HepG2 (cell line): Measurements from ENCODE around the gene CPEB3. TPM values are rescaled to one million over a fixed set of nuclear protein-coding genes. Genes with fewer than 3 reads are reported as not detected.
"Not testable (repeated sequence)": the region's sequence is repeated elsewhere in the genome, so short reads cannot be mapped to it uniquely, and the experiment has no call there.

ENCODE experiments used
- ATAC-seq: fragments of 200-7000 bp; cut with Tn5 transposase; 3 replicates; pipeline ENCODE4 v1.9.1; 2020; ENCODE audit warnings: mild to moderate bottlenecking, moderate library complexity
- BruUV-seq: library from RNA; stranded (reverse); fragments of 400-500 nt; replicated peaks from 2 replicates; lab custom pipeline; 2021; lab: Mats Ljungman, UMichigan
- CTCF ChIA-PET: fragments of 300-600 bp; formaldehyde crosslinking; extraction: SDS; loops from one replicate; lab custom pipeline; 2021; ENCODE audit warnings: low total read pairs, inconsistent platforms, low intra/inter-chr PET ratio; lab: Yijun Ruan, JAX
- POLR2A ChIA-PET: fragments of 350-600 bp; sonication (Branson Sonifier 250); formaldehyde crosslinking; loops from one replicate; lab custom pipeline; 2020; ENCODE audit warnings: antibody characterized with exemption, inconsistent platforms; lab: Yijun Ruan, JAX
- DNase-seq: peaks from one replicate; pipeline ENCODE4 v3.0.0-alpha.2; 2015; ENCODE audit warnings: low spot score
- FAIRE-seq: peaks from 3 replicates; lab custom pipeline; 2011; peaks lifted over from hg19 to GRCh38; lab: Jason Lieb, UNC
- H2AFZ ChIP-seq: one replicate; pipeline ENCODE4 v1.6.1; 2011; ENCODE audit warnings: low read length, inconsistent platforms
- H3K27ac ChIP-seq: fragments of 300-600 bp; 3 replicates; pipeline ENCODE4 v1.8.0; 2011; ENCODE audit warnings: mixed run types, mild to moderate bottlenecking, mixed read lengths, low read length, inconsistent platforms; ENCODE audit not compliant: insufficient read depth; ENCODE audit errors: extremely low read length
- H3K27me3 ChIP-seq, 2 experiments: fragments of 200-600 bp in 1 of 2; 2 replicates in 1 of 2; 3 replicates in 1 of 2; pipeline versions ENCODE4 v1.6.0 to v1.8.0; 2011; ENCODE audit warnings: low read length in 2 of 2, mild to moderate bottlenecking in 2 of 2, moderate library complexity in 2 of 2, inconsistent platforms in 1 of 2; ENCODE audit not compliant: insufficient read depth in 2 of 2, control insufficient read depth in 1 of 2
- H3K36me3 ChIP-seq, 2 experiments: fragments of 200-600 bp in 1 of 2; replicated peaks in 1 of 2; 2 replicates in 1 of 2; 3 replicates in 1 of 2; pipeline versions ENCODE4 v1.5.1 to v1.8.0; 2011; ENCODE audit warnings: low read length in 2 of 2, inconsistent platforms in 1 of 2; ENCODE audit not compliant: insufficient read depth in 2 of 2, control insufficient read depth in 1 of 2
- H3K4me1 ChIP-seq: 2 replicates; pipeline ENCODE4 v1.5.1; 2012; ENCODE audit warnings: low read length, inconsistent platforms; ENCODE audit not compliant: insufficient read depth
- H3K4me2 ChIP-seq: 2 replicates; pipeline ENCODE4 v1.6.0; 2011; ENCODE audit warnings: low read depth, low read length, inconsistent platforms
- H3K4me3 ChIP-seq, 3 experiments: fragments of 200-600 bp in 1 of 3; sonication (generic), shearing (Covaris generic) in 1 of 3; replicated peaks in 1 of 3; 2 replicates each; pipeline ENCODE4 v1.5.1; 2011 to 2016; ENCODE audit warnings: low read length in 3 of 3, inconsistent platforms in 2 of 3, low read depth in 2 of 3, mild to moderate bottlenecking in 2 of 3, control low read depth in 1 of 3, mixed read lengths in 1 of 3; ENCODE audit not compliant: insufficient read depth in 1 of 3
- H3K79me2 ChIP-seq: one replicate; pipeline ENCODE4 v1.6.1; 2011; ENCODE audit warnings: low read length, inconsistent platforms; ENCODE audit not compliant: insufficient read depth
- H3K9ac ChIP-seq: 2 replicates; pipeline ENCODE4 v1.6.0; 2011; ENCODE audit warnings: mild to moderate bottlenecking, low read depth, low read length, inconsistent platforms; ENCODE audit not compliant: insufficient read depth
- H3K9me3 ChIP-seq: 2 replicates; pipeline ENCODE4 v1.5.1; 2012; ENCODE audit warnings: mild to moderate bottlenecking, low read length
- H4K20me1 ChIP-seq: 2 replicates; pipeline ENCODE4 v1.6.0; 2011; ENCODE audit warnings: inconsistent platforms, mild to moderate bottlenecking, low read length, moderate library complexity; ENCODE audit not compliant: insufficient read depth
- STAG1 ChIP-seq: sonication (generic); formaldehyde crosslinking; IDR thresholded peaks from 2 replicates; pipeline ENCODE4 v1.4.0; 2020; ENCODE audit warnings: missing genetic modification reagents
- ZBTB38 ChIP-seq: sonication (generic); formaldehyde crosslinking; IDR thresholded peaks from 2 replicates; pipeline ENCODE4 v1.5.1; 2020; ENCODE audit warnings: mild to moderate bottlenecking, missing genetic modification reagents
- WGBS: methylation state at CpG from one replicate; pipeline ENCODE4 v1.1.6; 2017; ENCODE audit warnings: low lambda C conversion rate; 5-methylcytosine and 5-hydroxymethylcytosine counted together
- in situ Hi-C: cut with HindIII; loops from 2 replicates; pipeline ENCODE4 v1.10.0; 2017; ENCODE audit warnings: low pct_unique_long_range_greater_than_20kb; ENCODE audit not compliant: extremely low pct_ligation_motif_present
- intact Hi-C: fragments of 100-400 bp; cut with micrococcal nuclease; formaldehyde crosslinking; loops from one replicate; pipeline ENCODE4 v1.10.0; 2022; ENCODE audit not compliant: unreplicated experiment
- polyA plus RNA-seq, 8 experiments: library from polyadenylated mRNA; depleted of rRNA in 3 of 8; stranded (reverse) in 7 of 8; unstranded in 1 of 8; fragments of >200 nt; fragmentation: Illumina TruSeq in 4 of 8; extraction: Trizol in 4 of 8; gene quantifications; 2 replicates each; pipeline versions ENCODE4 v1.2.1 to v1.2.3, GENCODE V29; 2011 to 2016; ENCODE audit warnings: low read depth in 4 of 8, missing spikeins in 1 of 8, mixed read lengths in 1 of 8; ENCODE audit not compliant: insufficient read depth in 1 of 8
- total RNA-seq, 5 experiments: library from RNA; depleted of rRNA; stranded (reverse); fragments of >200 nt; fragmentation: Illumina TruSeq; extraction: Trizol; gene quantifications; 2 replicates each; pipeline ENCODE4 v1.2.3, GENCODE V29; 2016; ENCODE audit warnings: low read depth in 1 of 5
- TF ChIP-seq, protein P1 (sequence below): sonication (generic); formaldehyde crosslinking; IDR thresholded peaks from 2 replicates; pipeline ENCODE4 v1.5.0; 2020; ENCODE audit warnings: mild to moderate bottlenecking, missing genetic modification reagents, moderate library complexity

The CPEB3 gene
- total and polyA plus RNA-seq, 2 of the 13 experiments (the other 11 are each of a cell fraction or from before 2014, with no cell fraction given), result 0.66 to 0.70 TPM

DNA sequence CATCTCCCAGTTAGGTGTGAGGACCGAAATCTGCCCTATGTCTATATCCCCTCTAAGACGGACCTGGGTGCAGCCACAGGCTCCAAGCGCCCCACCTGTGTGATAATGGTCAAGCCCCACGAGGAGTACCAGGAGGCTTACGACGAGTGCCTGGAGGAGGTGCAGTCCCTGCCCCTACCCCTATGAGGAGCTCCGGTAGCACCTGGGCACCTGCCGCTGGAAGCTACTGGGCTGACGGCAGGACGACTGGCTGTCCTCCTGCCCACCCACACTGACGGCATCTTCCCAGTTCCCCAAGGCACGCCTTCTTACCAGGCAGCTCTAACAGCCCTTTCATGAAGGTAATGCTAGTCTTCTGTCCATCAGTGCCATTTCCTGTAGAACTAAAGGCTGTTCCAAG lies 74.3 kb downstream of the CPEB3 start:
- ATAC-seq, result peak; percentile 89
- H4K20me1 ChIP-seq, intact Hi-C loops, H3K36me3 ChIP-seq, DNase-seq, FAIRE-seq, in situ Hi-C loops, H3K79me2 ChIP-seq, H3K4me3 ChIP-seq, H3K4me1 ChIP-seq, H3K9ac ChIP-seq, H3K4me2 ChIP-seq, H2AFZ ChIP-seq, CTCF ChIA-PET, H3K9me3 ChIP-seq, H3K27me3 ChIP-seq, BruUV-seq, H3K27ac ChIP-seq: not testable (repeated sequence)
- POLR2A ChIA-PET, result interaction anchor here (0.7 kb wide), 1 partner anchor 24 kb away, joined by 3 read pairs; no protein-coding TSS in a partner anchor
- TF ChIP-seq, protein P1, sequence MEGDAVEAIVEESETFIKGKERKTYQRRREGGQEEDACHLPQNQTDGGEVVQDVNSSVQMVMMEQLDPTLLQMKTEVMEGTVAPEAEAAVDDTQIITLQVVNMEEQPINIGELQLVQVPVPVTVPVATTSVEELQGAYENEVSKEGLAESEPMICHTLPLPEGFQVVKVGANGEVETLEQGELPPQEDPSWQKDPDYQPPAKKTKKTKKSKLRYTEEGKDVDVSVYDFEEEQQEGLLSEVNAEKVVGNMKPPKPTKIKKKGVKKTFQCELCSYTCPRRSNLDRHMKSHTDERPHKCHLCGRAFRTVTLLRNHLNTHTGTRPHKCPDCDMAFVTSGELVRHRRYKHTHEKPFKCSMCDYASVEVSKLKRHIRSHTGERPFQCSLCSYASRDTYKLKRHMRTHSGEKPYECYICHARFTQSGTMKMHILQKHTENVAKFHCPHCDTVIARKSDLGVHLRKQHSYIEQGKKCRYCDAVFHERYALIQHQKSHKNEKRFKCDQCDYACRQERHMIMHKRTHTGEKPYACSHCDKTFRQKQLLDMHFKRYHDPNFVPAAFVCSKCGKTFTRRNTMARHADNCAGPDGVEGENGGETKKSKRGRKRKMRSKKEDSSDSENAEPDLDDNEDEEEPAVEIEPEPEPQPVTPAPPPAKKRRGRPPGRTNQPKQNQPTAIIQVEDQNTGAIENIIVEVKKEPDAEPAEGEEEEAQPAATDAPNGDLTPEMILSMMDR (CRISPR knock-in tag), result peak; percentile 42
- TF ChIP-seq ZBTB38 (CRISPR knock-in tag), result 0 out of 2 replicates have a peak, but pooled peaks have one; percentile 39
- TF ChIP-seq STAG1 (CRISPR knock-in tag), result peak; percentile 42
- WGBS, result 90% methylated on average over 11 of the region's 12 CpGs

DNA sequence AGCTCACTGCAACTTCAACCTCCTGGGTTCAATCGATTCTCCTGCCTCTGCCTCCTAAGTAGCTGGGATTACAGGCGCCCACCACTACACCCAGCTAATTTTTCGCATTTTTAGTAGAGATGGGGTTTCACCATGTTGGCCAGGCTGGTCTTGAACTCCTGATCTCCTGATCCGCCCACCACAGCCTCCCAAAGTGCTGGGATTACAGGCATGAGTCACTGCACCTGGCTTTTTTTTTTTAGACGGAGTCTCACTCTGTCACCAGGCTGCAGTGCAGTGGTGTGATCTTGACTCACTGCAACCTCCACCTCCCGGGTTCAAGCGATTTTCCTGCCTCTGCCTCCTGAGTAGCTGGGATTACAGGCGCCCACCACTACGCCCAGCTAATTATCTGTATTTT lies 75.7 kb downstream of the CPEB3 start:
- FAIRE-seq, H3K27ac ChIP-seq, H3K4me3 ChIP-seq, H2AFZ ChIP-seq, H3K36me3 ChIP-seq, H3K79me2 ChIP-seq, H3K4me2 ChIP-seq, H3K27me3 ChIP-seq, H3K9ac ChIP-seq, H4K20me1 ChIP-seq, BruUV-seq, CTCF ChIA-PET, H3K9me3 ChIP-seq, intact Hi-C loops, in situ Hi-C loops, ATAC-seq, DNase-seq, POLR2A ChIA-PET, H3K4me1 ChIP-seq: not testable (repeated sequence)
- 91% methylated on average over 9 of the region's 9 CpGs for WGBS
